Neural crest cell (in vitro differentiated cells): Measurements from ENCODE around the gene ART4. TPM values are rescaled to one million over a fixed set of nuclear protein-coding genes. Genes with fewer than 3 reads are reported as not detected.

Experiments used
- DNase-seq: peaks from one replicate; pipeline ENCODE4 v3.0.0; 2021; ENCODE audit warnings: low read depth, mixed read lengths, low spot score
- H3K27ac Mint-ChIP-seq: one replicate; pipeline ENCODE4 v1.8.0; 2021; ENCODE audit warnings: mild to moderate bottlenecking, mixed read lengths; ENCODE audit not compliant: unreplicated experiment
- H3K27me3 Mint-ChIP-seq: 2 replicates; pipeline ENCODE4 v1.8.0; 2021; ENCODE audit warnings: low read depth, mild to moderate bottlenecking, mixed read lengths
- H3K36me3 Mint-ChIP-seq: 2 replicates; pipeline ENCODE4 v1.8.0; 2021; ENCODE audit warnings: low read depth, mild to moderate bottlenecking, mixed read lengths
- H3K4me1 Mint-ChIP-seq: 2 replicates; pipeline ENCODE4 v1.8.0; 2021; ENCODE audit warnings: mixed read lengths
- H3K4me3 Mint-ChIP-seq: one replicate; pipeline ENCODE4 v1.8.0; 2021; ENCODE audit warnings: mild to moderate bottlenecking, mixed read lengths
- H3K9me3 Mint-ChIP-seq: 2 replicates; pipeline ENCODE4 v1.8.0; 2021; ENCODE audit warnings: mixed read lengths
- total RNA-seq: library from RNA; stranded (reverse); gene quantifications from 2 replicates; pipeline ENCODE4 v1.2.1, GENCODE V29; 2021
- TF ChIP-seq, protein P1 (sequence below): fragments of 200-600 bp; sonication (generic); conservative IDR thresholded peaks from 2 replicates; pipeline ENCODE4 v1.5.0; 2021; ENCODE audit warnings: antibody characterized with exemption, mild to moderate bottlenecking

ART4 gene
- total RNA-seq, 1 donor from 2014 or later: not detected

DNA sequence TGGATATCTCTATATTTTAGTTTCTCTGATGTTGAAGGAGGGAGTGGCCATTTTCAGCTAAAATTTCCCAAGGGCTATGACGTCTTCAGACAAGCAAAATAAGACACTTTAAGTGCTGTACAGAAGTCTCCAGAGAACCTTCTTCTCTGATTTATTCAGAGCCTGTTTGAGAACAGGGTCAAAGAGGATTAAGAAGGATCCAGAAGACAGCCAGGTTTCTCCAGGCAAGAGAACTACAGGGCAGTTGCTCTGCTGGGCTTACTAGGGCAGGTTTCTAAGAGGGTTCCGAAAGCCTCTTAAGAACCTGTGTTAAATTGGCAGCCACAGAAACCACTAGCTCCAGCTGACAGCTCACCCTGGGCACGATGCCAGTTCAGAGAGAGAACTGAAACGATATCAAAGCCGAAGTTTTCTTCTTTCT lies 41.1 kb upstream of the ART4 start:
- Mint-ChIP-seq H3K36me3 (no peaks in the 10 kb centered on the region), H3K27me3 (no peaks in the 10 kb centered on the region), H3K9me3 (no peaks in the 10 kb centered on the region), H3K4me1 (no peaks in the 10 kb centered on the region), H3K4me3 (no peak overlapping the region), H3K27ac (no peak overlapping the region)
- no peak for DNase-seq
- TF ChIP-seq, protein P1, sequence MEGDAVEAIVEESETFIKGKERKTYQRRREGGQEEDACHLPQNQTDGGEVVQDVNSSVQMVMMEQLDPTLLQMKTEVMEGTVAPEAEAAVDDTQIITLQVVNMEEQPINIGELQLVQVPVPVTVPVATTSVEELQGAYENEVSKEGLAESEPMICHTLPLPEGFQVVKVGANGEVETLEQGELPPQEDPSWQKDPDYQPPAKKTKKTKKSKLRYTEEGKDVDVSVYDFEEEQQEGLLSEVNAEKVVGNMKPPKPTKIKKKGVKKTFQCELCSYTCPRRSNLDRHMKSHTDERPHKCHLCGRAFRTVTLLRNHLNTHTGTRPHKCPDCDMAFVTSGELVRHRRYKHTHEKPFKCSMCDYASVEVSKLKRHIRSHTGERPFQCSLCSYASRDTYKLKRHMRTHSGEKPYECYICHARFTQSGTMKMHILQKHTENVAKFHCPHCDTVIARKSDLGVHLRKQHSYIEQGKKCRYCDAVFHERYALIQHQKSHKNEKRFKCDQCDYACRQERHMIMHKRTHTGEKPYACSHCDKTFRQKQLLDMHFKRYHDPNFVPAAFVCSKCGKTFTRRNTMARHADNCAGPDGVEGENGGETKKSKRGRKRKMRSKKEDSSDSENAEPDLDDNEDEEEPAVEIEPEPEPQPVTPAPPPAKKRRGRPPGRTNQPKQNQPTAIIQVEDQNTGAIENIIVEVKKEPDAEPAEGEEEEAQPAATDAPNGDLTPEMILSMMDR: no peak

DNA sequence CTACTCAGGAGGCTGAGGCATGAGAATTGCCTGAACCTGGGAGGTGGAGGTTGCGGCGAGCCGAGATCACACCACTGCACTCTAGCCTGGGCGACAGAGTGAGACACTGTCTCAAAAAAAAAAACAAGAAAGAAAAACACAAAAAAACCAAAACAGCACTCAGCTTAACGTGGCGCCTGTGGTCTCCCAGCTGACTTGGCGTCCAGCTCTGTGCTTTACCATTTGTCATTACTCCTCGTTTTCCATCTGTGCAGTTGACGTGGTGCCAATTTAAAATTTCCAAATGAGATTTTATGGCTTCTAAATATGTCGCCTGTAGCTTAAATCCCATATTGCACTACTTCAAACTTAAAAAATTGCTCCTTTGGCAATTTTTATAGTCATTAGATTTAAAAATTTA lies 40.4 kb upstream of the ART4 start:
- no peaks in the 10 kb centered on the region for H3K9me3 Mint-ChIP-seq
- TF ChIP-seq, protein P1: no peak
- no peaks in the 10 kb centered on the region for H3K27me3 Mint-ChIP-seq
- H3K4me3 Mint-ChIP-seq: no peak overlapping the region
- no peaks in the 10 kb centered on the region for H3K4me1 Mint-ChIP-seq
- DNase-seq: no peak
- H3K36me3 Mint-ChIP-seq: no peaks in the 10 kb centered on the region
- H3K27ac Mint-ChIP-seq: no peak overlapping the region

DNA sequence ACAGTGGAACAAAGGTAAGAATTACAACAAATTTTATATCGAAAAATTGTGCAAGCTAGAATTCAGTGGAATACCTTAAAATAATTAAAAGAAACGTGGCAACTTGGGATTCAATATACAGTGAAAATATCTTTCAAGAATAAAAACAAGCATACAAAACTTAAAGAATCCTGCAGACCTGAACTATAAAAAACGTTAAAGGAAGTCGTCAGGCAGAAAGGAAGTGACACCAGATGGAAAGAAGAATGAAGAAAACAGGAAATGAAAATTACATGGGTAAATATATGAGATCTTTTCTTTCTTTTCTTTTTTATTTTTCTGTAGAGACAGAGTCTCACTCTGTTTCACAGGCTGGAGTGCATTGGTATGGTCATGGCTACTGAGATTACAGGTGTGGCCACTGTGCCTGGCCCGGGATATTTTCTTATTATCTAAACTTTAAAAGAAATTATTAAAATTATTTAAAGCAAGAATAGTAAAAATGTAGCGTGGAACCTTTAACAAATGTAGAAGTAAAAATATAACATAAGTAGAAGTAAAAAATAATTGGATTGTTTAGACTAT lies 37.6 kb upstream of the ART4 start:
- DNase-seq: no peak
- Mint-ChIP-seq H3K9me3 (no peaks in the 10 kb centered on the region), H3K27me3 (no peaks in the 10 kb centered on the region), H3K36me3 (no peaks in the 10 kb centered on the region), H3K27ac (no peak overlapping the region), H3K4me1 (no peaks in the 10 kb centered on the region), H3K4me3 (no peak overlapping the region)
- TF ChIP-seq, protein P1: no peak

DNA sequence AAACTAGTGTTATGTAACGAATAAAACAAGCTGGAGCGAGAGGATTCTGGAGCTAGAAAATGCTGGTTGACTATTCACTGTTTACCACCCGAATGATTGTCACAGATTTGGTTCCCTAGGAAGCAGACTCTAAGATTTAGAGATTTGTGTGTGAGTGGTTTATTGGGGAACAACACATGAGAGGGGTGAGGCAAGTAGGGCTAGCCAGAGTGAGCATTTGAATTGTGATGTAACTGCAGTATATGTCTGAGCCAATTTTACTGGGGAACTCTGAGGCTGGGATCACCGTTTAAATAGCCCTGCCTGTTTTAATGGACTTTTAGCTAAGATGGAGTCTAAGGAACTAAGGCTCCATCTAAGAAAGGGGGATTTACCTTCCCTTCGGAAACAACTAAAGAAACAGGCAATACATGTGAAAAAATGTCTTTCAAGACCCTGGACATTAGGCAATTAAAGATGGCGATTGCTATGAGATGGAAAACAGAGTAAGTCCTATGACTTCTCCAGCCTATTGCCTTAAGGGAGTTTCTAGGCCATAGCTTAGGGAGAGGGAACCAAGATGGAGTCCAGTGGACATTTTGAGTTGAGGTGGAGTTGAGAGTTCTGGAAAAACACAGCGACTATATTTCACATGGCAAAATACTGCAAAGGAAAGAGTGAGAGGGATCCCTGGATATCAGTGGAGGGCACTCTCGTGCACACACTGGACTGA lies 36.1 kb upstream of the ART4 start:
- Mint-ChIP-seq H3K27ac (no peak overlapping the region), H3K4me1 (no peaks in the 10 kb centered on the region), H3K9me3 (no peaks in the 10 kb centered on the region), H3K27me3 (no peaks in the 10 kb centered on the region), H3K36me3 (no peaks in the 10 kb centered on the region), H3K4me3 (no peak overlapping the region)
- no peak for DNase-seq
- TF ChIP-seq, protein P1: no peak

DNA sequence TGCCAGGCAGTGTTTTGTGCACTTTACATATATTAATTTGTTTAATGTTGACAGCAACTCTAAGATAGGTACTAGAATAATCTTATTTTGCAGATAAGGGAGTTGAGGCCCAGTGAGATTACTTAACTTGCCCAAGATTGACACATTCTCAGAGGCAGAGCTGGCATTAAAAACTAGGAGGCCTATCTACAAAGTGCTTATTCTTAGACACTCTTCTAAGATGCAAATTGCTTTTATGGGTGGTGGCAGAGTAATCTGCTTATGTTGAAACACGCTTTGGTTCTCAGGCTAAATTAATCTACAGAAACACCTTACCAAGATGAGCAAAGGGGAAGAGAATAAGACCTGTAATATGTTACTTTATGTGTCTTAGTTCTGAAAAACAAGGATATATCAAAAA lies 35.2 kb upstream of the ART4 start:
- Mint-ChIP-seq H3K4me1 (no peaks in the 10 kb centered on the region), H3K4me3 (no peak overlapping the region), H3K9me3 (no peaks in the 10 kb centered on the region), H3K36me3 (no peaks in the 10 kb centered on the region), H3K27me3 (no peaks in the 10 kb centered on the region), H3K27ac (no peak overlapping the region)
- DNase-seq: no peak
- TF ChIP-seq, protein P1: no peak
